H9 (cell line): ENCODE results near the gene SCN7A. TPM values are rescaled to one million over a fixed set of nuclear protein-coding genes. Genes with fewer than 3 reads are reported as not detected.
A peak's percentile ranks its signal among the peaks of the same experiment; 100 is the strongest.

ENCODE experiments used
- DNase-seq: peaks from one replicate; pipeline ENCODE4 v3.0.0-alpha.2; 2017
- H2AFZ ChIP-seq: one replicate; pipeline ENCODE4 v1.6.1; 2013; ENCODE audit warnings: mild to moderate bottlenecking, low read length, control low read depth, moderate library complexity
- H2AK5ac ChIP-seq: 2 replicates; pipeline ENCODE4 v1.6.1; 2013; ENCODE audit warnings: low read length, control low read depth, mixed read lengths; ENCODE audit not compliant: insufficient read length
- H2BK120ac ChIP-seq: one replicate; pipeline ENCODE4 v1.6.1; 2013; ENCODE audit warnings: low read depth, mild to moderate bottlenecking, low read length, control low read depth, inconsistent platforms; ENCODE audit not compliant: poor library complexity, severe bottlenecking
- H2BK12ac ChIP-seq: 2 replicates; pipeline ENCODE4 v1.6.1; 2013; ENCODE audit warnings: low read length, control low read depth, mixed read lengths, low read depth; ENCODE audit not compliant: insufficient read length
- H2BK15ac ChIP-seq: 2 replicates; pipeline ENCODE4 v1.6.1; 2013; ENCODE audit warnings: low read depth, low read length, control low read depth
- H2BK20ac ChIP-seq: one replicate; pipeline ENCODE4 v1.6.1; 2013; ENCODE audit warnings: low read depth, mild to moderate bottlenecking, low read length, control low read depth, inconsistent platforms; ENCODE audit not compliant: poor library complexity, severe bottlenecking
- H2BK5ac ChIP-seq: 2 replicates; pipeline ENCODE4 v1.6.1; 2013; ENCODE audit warnings: low read length, control low read depth, mixed read lengths; ENCODE audit not compliant: insufficient read length
- H3K14ac ChIP-seq: 2 replicates; pipeline ENCODE4 v1.6.1; 2013; ENCODE audit warnings: low read length, control low read depth; ENCODE audit not compliant: insufficient read depth
- H3K18ac ChIP-seq: 2 replicates; pipeline ENCODE4 v1.6.1; 2013; ENCODE audit warnings: low read depth, mild to moderate bottlenecking, mixed read lengths, low read length, control low read depth; ENCODE audit not compliant: insufficient read length
- H3K23ac ChIP-seq: 2 replicates; pipeline ENCODE4 v1.6.1; 2013; ENCODE audit warnings: low read length, control low read depth, mixed read lengths, low read depth; ENCODE audit not compliant: insufficient read length
- H3K23me2 ChIP-seq: 2 replicates; pipeline ENCODE4 v1.6.1; 2013; ENCODE audit warnings: low read depth, mild to moderate bottlenecking, mixed read lengths, low read length, control low read depth; ENCODE audit not compliant: insufficient read length, poor library complexity, severe bottlenecking
- H3K27ac ChIP-seq: 2 replicates; pipeline ENCODE4 v1.5.1; 2013; ENCODE audit warnings: low read length, control low read depth, mixed read lengths, low read depth; ENCODE audit not compliant: insufficient read length
- H3K27me3 ChIP-seq: 2 replicates; pipeline ENCODE4 v1.6.1; 2013; ENCODE audit warnings: low read length, control low read depth, inconsistent platforms; ENCODE audit not compliant: insufficient read depth
- H3K4ac ChIP-seq: 2 replicates; pipeline ENCODE4 v1.6.1; 2013; ENCODE audit warnings: low read depth, mild to moderate bottlenecking, control low read depth, inconsistent platforms, low read length, moderate library complexity
- H3K4me1 ChIP-seq: 2 replicates; pipeline ENCODE4 v1.6.1; 2013; ENCODE audit warnings: low read length, control low read depth, inconsistent platforms; ENCODE audit not compliant: insufficient read depth
- H3K4me2 ChIP-seq: 2 replicates; pipeline ENCODE4 v1.6.1; 2013; ENCODE audit warnings: low read length, control low read depth, mixed read lengths; ENCODE audit not compliant: insufficient read length, insufficient read depth
- H3K56ac ChIP-seq: 2 replicates; pipeline ENCODE4 v1.6.1; 2013; ENCODE audit warnings: low read depth, mild to moderate bottlenecking, mixed read lengths, low read length, control low read depth; ENCODE audit not compliant: insufficient read length
- H3K79me1 ChIP-seq: 2 replicates; pipeline ENCODE4 v1.6.1; 2013; ENCODE audit warnings: low read depth, mild to moderate bottlenecking, moderate library complexity, low read length, control low read depth, inconsistent platforms; ENCODE audit not compliant: insufficient read depth, poor library complexity, severe bottlenecking
- H3K79me2 ChIP-seq: 2 replicates; pipeline ENCODE4 v1.6.1; 2013; ENCODE audit warnings: low read length, control low read depth, inconsistent platforms; ENCODE audit not compliant: insufficient read depth
- H3K9ac ChIP-seq: 2 replicates; pipeline ENCODE4 v1.6.1; 2013; ENCODE audit warnings: low read length, control low read depth, mixed read lengths; ENCODE audit not compliant: insufficient read length; ENCODE audit errors: extremely low read depth
- H3K9me3 ChIP-seq: one replicate; pipeline ENCODE4 v1.6.1; 2013; ENCODE audit warnings: low read depth, low read length, inconsistent platforms; ENCODE audit not compliant: control insufficient read depth
- H3T11ph ChIP-seq: one replicate; pipeline ENCODE4 v1.6.1; 2013; ENCODE audit warnings: mild to moderate bottlenecking, low read length, control low read depth, inconsistent platforms
- H4K20me1 ChIP-seq: one replicate; pipeline ENCODE4 v1.6.1; 2013; ENCODE audit not compliant: control insufficient read depth, insufficient read length, insufficient read depth
- H4K5ac ChIP-seq: 2 replicates; pipeline ENCODE4 v1.6.1; 2013; ENCODE audit warnings: low read depth, mild to moderate bottlenecking, mixed read lengths, low read length, control low read depth; ENCODE audit not compliant: insufficient read length
- H4K8ac ChIP-seq: replicated peaks from 2 replicates; pipeline ENCODE4 v1.6.1; 2013; ENCODE audit warnings: low read length, control low read depth, mixed read lengths, low read depth; ENCODE audit not compliant: insufficient read length
- H4K91ac ChIP-seq: 2 replicates; pipeline ENCODE4 v1.6.1; 2013; ENCODE audit warnings: low read depth, mild to moderate bottlenecking, moderate library complexity, mixed read lengths, low read length, control low read depth; ENCODE audit not compliant: insufficient read length
- H3K27ac Mint-ChIP-seq, 3 experiments: 2 replicates in 2 of 3; 3 replicates in 1 of 3; pipeline ENCODE4 v1.8.0; 2020 to 2021; ENCODE audit warnings: mixed read lengths in 3 of 3, mild to moderate bottlenecking in 1 of 3, moderate library complexity in 1 of 3
- H3K27me3 Mint-ChIP-seq: 2 replicates; pipeline ENCODE4 v1.8.0; 2021; ENCODE audit warnings: low read depth, mild to moderate bottlenecking, moderate library complexity, mixed read lengths
- H3K36me3 Mint-ChIP-seq, 3 experiments: 2 replicates in 2 of 3; 3 replicates in 1 of 3; pipeline ENCODE4 v1.8.0; 2020 to 2021; ENCODE audit warnings: low read depth in 3 of 3, mixed read lengths in 3 of 3; ENCODE audit not compliant: insufficient read depth in 1 of 3
- H3K4me1 Mint-ChIP-seq, 2 experiments: 2 replicates each; pipeline ENCODE4 v1.8.0; 2020; ENCODE audit warnings: mixed read lengths in 2 of 2
- H3K4me3 Mint-ChIP-seq, 2 experiments: 2 replicates in 1 of 2; 3 replicates in 1 of 2; pipeline ENCODE4 v1.8.0; 2020 to 2021; ENCODE audit warnings: mild to moderate bottlenecking in 2 of 2, mixed read lengths in 2 of 2, moderate library complexity in 1 of 2
- H3K9me3 Mint-ChIP-seq, 2 experiments: 2 replicates in 1 of 2; 3 replicates in 1 of 2; pipeline ENCODE4 v1.8.0; 2020; ENCODE audit warnings: mild to moderate bottlenecking in 2 of 2, mixed read lengths in 2 of 2, moderate library complexity in 1 of 2
- CTCF ChIP-seq: fragments of 200-600 bp; sonication (generic); conservative IDR thresholded peaks from 3 replicates; pipeline ENCODE4 v1.8.0; 2021; ENCODE audit warnings: antibody characterized with exemption, mild to moderate bottlenecking
- WGBS: extraction: QIAGEN DNeasy Blood & Tissue Kit; methylation state at CpG from one replicate; pipeline ENCODE4 v1.1.7; 2013; ENCODE audit warnings: missing lambda C conversion rate, low lambda C conversion rate, mixed read lengths; ENCODE audit not compliant: insufficient read length; ENCODE audit errors: extremely low coverage; 5-methylcytosine and 5-hydroxymethylcytosine counted together
- long read RNA-seq: library from polyadenylated mRNA; unstranded; transcript quantifications from one replicate; pipeline ENCODE4 v2.0.0, GENCODE V29; 2020
- total RNA-seq: library from RNA; stranded (reverse); gene quantifications from 2 replicates; pipeline ENCODE4 v1.2.1, GENCODE V29; 2021

The SCN7A gene
- total RNA-seq: 0.07 and 0.11 TPM in 2 replicates
- long read RNA-seq: 0 reads

DNA sequence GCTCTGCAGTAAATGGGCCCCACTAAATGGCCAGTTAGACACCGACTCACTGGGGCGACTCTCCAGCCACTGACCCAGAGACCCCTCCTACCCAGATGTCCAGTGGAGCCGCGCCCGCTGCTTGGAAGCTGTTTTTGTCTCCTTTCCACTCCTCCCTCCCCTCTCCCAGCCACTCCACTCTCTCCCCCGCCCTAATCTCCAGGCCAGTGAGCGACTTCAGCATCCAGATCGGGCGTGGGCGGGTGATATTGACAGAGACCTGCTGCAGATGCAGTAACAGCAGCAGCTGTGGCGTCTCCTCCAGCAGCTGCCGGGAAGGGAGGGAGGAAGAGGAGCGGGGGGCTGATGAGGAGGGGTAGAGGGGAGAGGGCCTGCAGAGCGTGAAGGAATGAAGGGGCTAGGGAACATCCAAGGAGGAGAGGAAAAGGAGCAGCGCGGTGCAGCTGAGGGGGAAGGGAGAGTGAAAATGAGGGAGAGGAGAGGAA is at the start of gene SCN7A:
Gene SCN7A (minus strand): TSS at position 110 of the 485 bp plus-strand sequence. CDS start 16,553 bp downstream, outside the sequence.
- Mint-ChIP-seq H3K4me1 (peaks cover 9 to 13% of the 10 kb centered on the region in 2 experiments; a peak in 3 of 4 replicates), H3K27ac (peak within 1 kb of the TSS in 1 of 3 experiments; percentile 70; a peak in 1 of 7 replicates), H3K36me3 (no peaks in the 10 kb centered on the region), H3K4me3 (peak within 1 kb of the TSS; percentile 73 to 86), H3K9me3 (no peaks in the 10 kb centered on the region), H3K27me3 (peaks cover 20% of the 10 kb centered on the region)
- H3K14ac ChIP-seq: 0 out of 2 replicates have a peak within 1 kb of the TSS, but pooled peaks have one; percentile 22
- H3K9ac ChIP-seq: peak within 1 kb of the TSS; percentile 45
- H2BK12ac ChIP-seq: no peak within 1 kb of the TSS
- H4K20me1 ChIP-seq: no peaks in the 10 kb centered on the region
- H4K8ac ChIP-seq: no peak within 1 kb of the TSS
- H3K27ac ChIP-seq: no peak within 1 kb of the TSS
- no peak within 1 kb of the TSS for H2BK20ac ChIP-seq
- H3K23me2 ChIP-seq: peaks cover 6% of the 10 kb centered on the region
- WGBS: no CpG with 5 or more reads among the region's 16 CpGs
- H2BK15ac ChIP-seq: no peak within 1 kb of the TSS
- no peak within 1 kb of the TSS for H4K91ac ChIP-seq
- H4K5ac ChIP-seq: no peak within 1 kb of the TSS
- H2AFZ ChIP-seq: peak within 1 kb of the TSS; percentile 98
- H3K9me3 ChIP-seq: no peaks in the 10 kb centered on the region
- H3K23ac ChIP-seq: no peak within 1 kb of the TSS
- TF ChIP-seq CTCF: no peak
- DNase-seq: peak; percentile 62
- no peak within 1 kb of the TSS for H3K56ac ChIP-seq
- H3T11ph ChIP-seq: no peak within 1 kb of the TSS
- H2BK5ac ChIP-seq: no peak within 1 kb of the TSS
- no peaks in the 10 kb centered on the region for H3K79me2 ChIP-seq
- H3K18ac ChIP-seq: peak within 1 kb of the TSS; percentile 67
- H2BK120ac ChIP-seq: no peak within 1 kb of the TSS
- peak within 1 kb of the TSS; percentile 70 for H3K4me2 ChIP-seq
- H3K4me1 ChIP-seq: no peaks in the 10 kb centered on the region
- no peak within 1 kb of the TSS for H2AK5ac ChIP-seq
- H3K4ac ChIP-seq: no peak within 1 kb of the TSS
- no peaks in the 10 kb centered on the region for H3K79me1 ChIP-seq
- H3K27me3 ChIP-seq: no peaks in the 10 kb centered on the region
